EH (cell line): ENCODE measurements around the gene PRKD1.
"Not testable (repeated sequence)": the region's sequence is repeated elsewhere in the genome, so short reads cannot be mapped to it uniquely, and the experiment has no call there.

ENCODE experiments used
- DNase-seq: peaks from one replicate; pipeline ENCODE4 v3.0.0-alpha.2; 2015; ENCODE audit warnings: low read depth

PRKD1 gene

DNA sequence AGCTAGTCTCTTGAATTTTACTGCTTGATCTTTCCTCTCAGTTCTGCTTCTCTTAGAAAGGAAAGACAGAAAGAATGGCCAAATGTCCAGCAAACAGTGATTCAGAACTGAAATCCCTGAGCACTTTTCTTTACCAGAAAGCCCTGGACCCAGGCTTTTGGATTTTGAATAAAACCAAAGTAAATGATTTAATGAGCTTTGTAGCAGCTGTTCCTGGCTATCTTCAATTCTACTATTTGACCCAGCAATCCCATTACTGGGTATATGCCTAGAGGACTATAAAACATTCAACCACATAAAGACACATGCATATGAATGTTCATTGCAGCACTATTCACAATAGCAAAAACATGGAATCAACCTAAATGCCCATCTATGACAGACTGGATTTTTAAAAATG is 187.2 kb downstream of the PRKD1 start:
- no peak for DNase-seq

DNA sequence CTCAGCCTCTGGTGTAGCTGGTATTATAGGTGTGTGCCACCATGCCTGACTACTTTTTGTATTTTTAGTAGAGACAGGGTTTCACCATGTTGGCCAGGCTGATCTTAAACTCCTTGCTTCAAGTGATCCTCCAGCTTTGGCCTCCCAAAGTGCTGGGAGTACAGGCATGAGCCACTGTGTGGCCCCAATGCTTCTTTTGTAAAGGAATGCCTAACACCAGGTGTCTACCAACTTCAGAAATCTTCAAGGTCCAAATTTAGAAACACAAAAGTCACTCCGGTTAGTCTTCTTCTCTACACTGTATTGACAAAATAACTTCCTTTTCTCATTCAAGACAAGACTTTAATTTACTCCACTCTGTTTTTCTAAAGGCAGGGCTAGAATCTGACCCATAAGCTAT is 188.7 kb downstream of the PRKD1 start:
- no peak for DNase-seq

DNA sequence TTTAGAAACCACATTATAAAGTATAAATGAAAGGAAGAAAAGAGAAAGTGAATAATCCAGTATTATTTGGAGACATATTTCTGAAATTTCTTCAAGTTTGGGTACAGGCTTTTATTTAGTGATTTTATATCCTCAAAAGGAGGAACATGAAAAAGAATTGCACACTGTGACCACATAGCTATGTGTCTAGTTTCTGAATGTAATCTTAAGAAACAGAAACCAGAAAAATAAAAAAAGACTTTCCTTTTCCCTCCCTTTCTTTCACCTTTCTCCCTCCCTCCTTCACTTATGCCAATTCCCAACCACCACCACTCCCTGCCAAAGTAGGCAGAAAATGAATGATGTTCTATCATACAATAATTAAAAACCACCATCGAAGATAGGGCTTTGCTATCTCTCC is 189.6 kb downstream of the PRKD1 start:
- DNase-seq: no peak

DNA sequence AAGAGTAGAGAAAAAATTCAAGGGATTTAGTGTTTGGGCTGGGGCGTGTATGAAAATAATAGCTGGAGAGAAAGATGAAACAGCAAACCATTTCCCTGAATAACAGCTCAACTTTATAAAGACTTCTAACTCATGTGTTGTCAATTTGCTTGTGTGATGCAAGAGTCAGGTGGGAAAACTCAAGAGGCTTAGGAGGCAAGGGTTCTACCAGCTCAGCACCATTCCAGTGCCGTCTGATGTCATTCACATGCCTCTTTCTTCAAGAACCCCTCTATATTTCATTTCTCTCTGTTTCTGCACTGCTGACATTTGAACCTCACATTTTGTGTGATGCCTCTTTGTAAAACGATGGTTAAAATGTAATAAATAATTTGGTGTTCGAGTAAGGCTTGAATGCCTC is 192.2 kb downstream of the PRKD1 start:
- no peak for DNase-seq

DNA sequence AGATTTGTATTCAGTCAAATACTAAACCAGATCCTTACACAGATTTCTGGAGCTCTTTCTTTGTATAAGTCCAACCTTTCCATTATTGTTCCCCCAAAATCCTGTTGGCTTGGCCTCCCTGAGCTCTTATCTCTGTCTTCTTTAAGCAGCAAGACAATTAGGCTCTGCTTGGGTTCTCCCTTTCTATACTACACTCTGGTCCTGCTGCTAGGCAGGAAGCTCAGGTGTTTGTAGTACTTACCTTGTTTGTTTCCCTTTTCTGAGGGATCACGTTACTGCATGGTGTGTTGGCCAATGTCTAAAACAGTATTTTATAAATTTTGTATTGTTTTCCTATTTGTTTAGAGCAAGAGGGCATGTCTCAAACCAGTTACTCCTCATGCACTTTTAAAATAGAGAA is 192.9 kb downstream of the PRKD1 start:
- no peak for DNase-seq

DNA sequence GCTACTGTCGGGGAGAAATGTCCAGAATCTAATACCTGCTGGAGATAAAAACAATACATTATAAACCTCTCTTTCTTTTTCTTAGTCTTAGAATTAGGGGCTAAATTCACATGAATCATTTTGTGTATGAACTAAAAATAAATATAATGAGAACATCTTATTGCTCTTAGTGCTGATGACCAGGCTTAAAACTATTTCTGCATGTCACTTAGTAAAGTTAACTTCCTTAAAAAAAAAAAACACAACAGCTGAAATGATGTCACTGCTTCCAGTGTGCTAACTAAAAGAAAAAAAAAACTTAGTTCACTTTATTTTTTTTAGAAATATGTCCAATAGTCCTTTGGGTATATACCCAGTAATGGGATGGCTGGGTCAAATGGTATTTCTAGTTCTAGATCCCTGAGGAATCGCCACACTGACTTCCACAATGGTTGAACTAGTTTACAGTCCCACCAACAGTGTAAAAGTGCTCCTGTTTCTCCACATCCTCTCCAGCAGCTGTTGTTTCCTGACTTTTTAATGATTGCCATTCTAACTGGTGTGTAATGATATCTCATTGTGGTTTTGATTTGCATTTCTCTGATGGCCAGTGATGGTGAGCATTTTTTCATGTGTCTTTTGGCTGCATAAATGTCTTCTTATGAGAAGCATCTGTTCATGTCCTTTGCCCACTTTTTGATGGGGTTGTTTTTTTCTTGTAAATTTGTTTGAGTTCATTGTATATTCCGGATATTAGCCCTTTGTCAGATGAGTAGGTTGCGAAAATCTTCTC is 200.9 kb downstream of the PRKD1 start:
- DNase-seq: peak; percentile 89

DNA sequence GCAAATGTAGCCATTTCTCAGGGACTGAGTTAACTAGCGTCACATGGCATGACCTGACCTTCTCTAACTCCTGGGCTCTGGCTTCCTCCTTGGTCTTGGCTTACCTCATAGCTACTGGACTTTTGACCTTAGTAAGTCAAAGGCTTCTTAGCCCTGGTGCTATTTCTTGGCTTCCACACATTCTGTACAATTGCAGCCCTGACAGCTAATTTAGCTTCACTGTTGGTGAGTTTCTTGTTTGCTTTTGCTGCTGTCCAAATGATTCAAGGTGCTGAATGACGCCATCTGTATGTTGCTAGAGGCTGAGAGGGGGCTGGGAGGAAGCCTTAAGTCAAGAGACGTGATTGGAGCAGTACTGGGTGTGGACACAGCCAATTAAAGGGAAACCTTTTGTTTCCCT is 202.7 kb downstream of the PRKD1 start:
- DNase-seq: peak; percentile 49

DNA sequence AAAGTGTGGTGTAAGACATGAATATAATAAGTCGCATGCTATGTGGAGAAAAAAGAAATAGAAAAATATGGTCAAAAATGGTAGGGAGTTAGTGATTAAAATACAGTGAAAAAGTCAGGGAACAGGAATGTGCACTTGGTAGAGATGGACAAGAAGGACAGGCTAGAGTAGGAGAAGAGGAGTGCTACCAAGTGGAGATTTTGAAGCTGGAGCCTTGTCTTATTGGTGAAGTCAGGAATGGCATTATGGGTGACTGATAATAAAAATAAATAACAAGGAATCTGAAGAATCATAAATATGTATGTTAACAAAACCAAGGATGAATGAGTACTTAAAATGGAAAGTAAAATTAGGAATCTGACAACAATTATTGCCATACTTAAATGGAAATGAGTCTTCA is 204.8 kb downstream of the PRKD1 start:
- DNase-seq: peak; percentile 71

DNA sequence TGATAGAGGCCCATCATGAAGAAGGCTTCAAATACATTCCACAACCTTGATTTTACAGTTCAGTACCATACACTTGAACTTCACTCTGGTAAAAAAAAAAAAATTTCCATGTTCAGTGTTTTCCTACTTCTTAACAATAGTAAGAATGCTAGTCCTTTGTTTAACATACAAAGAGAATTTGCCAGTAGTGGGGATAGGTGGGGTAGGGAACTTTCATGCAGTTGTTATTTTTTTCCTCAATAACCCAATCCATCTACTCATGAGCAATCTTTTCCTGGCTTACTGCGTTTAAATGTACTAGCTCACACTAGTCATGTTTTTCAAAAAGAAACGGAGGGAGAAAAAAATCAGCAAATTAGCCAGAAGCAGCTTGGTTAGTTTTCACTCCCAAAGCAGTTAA is 206.1 kb downstream of the PRKD1 start:
- DNase-seq: no peak

DNA sequence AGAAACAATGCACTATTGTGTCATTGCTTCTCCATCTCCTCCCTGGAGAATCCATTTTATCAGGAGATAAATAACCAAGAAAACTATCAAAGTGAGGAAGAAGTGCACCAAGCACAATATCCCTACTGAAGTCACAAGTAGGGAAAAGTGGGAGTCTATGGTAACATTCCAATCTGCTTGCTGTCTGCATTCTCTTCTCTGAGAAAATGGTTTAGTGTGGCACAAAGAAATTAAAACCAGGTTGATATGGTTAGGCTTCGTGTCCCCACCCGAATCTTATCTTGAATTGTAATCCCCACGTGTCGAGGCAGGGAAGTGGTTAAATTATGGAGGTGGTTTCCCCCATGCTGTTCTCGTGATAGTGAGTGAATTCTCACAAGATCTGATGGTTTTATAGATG is 209.7 kb downstream of the PRKD1 start:
- DNase-seq: peak; percentile 56

DNA sequence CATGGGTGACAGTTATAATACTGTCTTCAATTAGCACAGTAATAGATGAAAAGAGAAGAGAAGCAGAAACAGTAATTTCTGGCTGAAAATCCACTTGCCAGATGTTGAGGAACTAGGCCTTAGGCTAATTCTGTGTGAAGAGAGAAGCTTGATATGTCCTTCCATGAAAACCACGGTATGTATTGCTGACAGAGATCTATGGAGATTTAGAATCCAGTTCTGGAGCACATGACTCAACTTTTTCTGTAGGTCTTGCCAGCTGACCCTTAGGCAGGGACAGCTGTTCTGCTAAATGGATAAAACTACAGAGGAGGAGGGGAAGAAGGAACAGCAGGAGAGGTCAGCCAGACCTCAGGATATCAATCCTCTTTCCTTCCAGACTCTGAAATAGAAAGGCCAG is 211.5 kb downstream of the PRKD1 start:
- DNase-seq: peak; percentile 69

DNA sequence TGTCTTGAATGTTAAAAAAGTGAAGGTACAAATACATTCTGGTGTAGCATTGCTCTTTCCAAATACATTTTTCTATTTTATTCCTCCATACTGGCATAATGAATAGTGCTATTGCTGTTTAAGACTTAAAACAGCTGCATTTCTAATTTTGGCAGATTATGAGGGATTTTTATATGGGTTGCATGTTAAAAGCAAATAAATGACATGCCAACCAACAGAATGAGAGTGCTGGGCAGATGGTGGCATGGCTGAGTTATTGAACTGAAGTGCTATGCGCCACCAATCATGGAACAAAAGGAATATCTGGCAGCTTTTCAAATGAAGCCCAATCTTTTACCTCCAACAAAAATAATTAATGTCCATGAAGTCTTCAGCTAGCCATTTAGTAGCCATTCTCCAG is 215.0 kb downstream of the PRKD1 start:
- DNase-seq: no peak

DNA sequence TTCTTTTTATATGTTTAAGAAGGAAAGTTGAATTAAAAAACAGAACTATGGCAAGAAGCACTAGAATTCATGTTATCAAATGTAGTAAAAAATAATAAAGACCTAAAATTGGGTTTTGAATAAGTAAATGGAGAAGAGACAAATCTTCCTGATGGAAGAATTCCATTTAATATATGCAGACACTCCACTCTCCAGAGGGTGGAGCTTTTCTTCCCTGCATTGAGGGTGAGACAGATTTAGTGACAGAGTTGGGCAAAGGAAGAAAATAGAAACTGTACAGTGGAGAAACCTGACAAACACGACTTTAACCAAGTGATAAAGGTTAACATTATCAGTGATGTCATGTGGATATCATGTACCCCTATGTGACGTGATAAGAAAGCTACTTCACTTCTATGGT is 217.6 kb downstream of the PRKD1 start:
- peak; percentile 33 for DNase-seq

DNA sequence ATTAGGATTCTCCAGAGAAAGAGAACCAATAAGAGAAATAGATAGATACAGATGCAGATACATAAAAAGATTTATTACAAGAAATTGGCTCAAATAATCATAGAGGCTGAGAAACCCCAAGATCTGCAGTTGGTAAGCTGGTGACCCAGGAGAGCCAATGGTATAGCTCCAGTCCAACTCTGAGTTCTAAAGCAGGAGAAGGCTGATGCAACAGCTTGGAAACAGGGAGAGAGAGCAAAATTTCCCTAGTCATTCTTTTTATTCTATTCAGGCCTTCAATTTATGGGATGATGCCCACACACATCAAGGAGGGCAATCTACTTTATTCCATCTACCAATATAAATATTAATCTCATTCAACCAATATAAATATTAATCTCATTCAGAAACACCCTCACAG is 218.2 kb downstream of the PRKD1 start:
- DNase-seq: peak; percentile 46

DNA sequence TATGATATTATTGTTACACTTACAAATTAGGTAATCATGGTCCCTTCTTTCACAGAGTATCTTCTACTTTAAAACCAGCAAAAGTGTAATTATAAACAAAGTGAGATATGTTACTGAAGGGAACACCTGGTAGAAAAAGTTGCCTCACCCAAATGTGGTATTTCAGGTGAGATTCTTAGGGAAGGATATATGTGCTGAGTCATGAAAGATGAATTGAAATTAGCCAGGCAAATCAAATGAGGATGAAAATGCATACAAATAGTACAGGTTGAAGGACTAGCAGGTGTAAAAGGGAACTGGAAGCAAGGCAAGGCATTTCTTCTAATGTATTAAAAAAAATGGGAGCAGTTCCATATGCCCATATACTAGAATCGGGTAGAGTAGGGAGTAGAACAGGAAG is 220.9 kb downstream of the PRKD1 start:
- DNase-seq: no peak

DNA sequence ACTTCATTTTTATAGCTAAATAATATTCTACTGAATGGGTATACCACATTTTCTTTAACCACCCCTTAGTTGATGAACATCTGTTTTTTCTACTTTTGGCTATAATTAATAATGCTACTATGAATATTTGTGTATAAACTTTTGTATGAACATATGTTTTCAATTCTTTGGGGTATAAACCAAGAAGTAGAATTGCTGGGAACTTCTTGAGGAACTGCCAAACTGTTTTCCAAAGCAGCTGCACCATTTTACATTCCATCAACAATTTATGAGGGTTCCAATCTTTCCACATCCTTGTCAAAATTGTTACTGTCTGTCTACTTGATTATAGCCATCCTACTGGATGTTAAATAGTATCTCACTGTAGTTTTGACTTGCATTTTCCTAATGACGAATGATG is 221.8 kb downstream of the PRKD1 start:
- peak; percentile 35 for DNase-seq

DNA sequence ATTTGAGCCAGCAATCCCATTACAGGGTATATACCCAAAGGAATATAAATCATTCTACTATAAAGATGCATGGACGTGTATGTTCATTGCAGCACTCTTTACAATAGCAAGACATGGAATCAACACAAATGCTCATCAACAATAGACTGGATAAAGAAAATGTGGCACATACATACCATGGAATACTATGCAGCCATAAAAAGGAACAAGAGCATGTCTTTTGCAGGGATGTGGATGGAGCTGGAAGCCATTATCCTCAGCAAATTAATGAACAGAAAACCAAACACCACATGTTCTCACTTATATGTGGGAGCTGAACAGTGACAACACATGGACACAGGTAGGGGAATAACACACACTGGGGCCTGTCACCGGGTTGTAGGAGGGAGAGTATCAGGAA is 238.1 kb downstream of the PRKD1 start:
- DNase-seq: not testable (repeated sequence)

DNA sequence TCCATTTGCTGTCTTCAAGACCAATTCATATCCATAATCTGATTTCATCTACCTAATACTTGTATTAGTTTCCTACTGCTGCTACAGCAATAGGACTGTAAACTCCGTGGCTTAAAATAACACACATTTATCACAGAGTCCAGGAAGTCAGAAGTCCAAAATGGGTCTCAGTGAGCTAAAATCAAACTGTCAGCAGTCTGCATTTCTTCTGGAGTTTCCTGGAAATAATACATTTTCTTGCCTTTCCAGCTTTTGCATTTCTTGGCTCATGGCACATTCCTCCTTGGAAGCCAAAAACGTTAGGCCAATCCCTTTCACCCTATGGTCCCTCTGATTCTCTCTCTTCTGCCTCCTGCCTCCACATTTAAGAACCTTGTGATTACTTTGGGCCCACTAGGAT is 239.8 kb downstream of the PRKD1 start:
- no peak for DNase-seq

DNA sequence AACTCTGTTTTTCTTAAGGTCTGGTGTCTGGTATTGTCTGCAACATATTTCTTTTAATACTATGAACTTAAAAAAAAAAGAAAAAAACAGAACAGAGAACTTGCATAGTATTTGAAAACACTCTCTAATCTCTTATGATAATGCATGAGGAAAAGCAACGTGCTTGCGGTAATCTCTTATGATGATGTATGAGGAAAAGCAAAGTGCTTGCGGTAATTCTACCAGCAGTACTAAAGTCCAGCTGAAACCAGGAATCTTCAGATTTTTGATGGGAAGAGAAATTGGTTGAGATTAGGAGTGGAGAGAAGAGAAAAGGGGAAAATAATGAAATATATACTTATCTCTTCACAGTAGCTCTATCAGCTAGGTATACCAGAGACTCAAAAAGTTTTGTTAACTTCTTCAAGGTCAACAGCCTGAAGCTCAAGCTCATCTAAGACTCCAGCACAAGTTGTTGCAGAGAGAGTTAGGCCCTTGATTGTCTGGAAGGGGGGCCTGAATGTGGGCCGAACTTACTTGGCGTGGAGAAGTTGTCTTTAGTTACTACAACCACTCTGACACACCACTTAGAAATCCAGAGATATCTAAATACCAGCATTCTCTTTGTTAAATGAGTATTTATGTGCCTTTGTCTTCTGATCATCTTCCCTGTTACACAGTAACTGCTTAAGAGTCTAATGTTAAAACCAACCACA is 240.4 kb downstream of the PRKD1 start:
- DNase-seq: peak; percentile 11

DNA sequence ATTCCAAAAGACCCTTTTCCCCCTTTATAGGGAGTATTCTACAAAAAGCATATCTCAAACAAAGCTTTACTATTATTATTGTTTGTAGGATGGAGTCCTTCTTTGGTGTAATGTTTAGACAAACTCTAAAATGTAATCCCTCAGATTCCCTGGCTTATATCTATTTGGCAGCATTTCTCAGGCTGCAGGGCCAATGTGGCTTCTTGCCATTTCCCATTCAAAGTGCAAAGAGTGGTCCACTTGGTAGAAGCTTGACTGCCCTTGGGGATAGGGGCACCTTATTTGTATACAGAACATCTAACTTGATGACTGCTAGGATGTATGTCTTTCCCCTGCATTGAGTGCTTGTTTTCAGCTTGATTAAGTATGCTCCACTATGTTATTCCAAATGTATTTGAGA is 242.7 kb downstream of the PRKD1 start:
- DNase-seq: no peak

DNA sequence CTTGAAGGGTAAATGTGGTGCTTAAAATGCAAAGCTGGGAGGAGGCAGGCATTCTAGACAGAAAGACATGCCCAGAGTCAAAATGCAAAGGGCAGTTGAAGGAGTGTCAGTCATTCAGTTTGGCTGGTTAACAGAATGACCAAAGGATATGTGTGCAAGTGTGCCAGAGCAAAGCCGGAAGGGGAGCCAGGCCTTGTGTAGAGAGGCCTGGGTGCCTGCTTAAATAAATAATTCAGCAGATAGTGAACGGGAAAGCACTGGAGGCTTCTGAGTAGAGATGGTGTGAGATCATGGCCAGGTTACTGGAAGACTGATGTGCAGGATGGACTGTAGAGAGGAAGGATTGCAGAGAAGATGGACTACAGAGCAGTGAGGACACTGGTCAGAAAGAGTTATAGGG is 244.9 kb downstream of the PRKD1 start:
- no peak for DNase-seq

DNA sequence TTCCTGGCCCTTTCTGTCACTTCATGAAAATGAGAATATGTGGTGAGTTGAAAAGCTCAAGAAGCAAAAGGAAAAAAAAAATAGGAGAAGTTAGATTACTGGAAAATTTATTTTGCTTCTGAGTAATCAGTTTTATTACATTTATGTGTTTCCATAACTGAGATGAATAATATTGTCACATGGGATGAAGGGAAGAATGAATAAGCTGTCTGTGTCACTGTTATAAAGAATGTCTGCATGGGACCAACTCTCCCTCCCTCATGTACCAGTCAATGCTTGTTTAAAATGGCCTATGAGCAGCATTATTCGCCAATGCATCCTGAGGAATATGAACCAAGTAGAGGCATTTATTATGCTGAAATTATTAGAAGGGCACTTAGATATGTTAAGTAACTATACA is 246.3 kb downstream of the PRKD1 start:
- peak; percentile 50 for DNase-seq

DNA sequence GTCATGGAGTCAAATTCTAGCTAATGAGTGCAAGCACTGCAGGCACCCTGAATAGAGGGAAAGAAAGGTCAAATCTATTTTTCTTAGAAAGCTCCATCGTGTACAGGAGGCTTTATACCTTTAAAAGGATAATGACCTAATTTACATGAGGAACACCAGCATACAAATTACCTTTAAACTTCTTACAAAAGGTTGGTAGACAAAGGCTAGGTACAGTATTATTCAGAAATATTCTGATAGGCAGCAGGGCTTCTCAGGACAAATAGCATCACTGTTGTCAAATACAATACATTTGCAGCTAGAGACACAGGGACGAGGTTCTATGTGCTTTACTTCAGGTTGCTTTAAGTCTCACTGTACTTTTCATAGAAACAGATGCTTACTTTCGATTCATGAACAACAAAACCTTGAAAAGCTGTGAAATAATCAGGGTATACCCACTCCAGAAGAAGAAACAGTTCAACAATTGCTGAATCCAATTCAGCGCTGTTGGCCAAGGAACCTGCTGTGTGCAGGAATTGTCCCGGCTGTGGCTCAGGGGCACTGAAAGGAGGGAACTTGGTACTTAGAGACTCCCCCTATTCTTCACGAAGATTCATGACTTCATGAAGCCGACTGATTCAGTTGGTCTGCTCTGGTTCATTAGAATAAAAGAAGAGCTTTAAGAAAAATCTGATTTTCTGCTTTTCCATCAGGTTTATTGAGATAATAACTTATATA is 252.9 kb downstream of the PRKD1 start:
- DNase-seq: no peak
